GM21737 (cell line): ENCODE results near the gene PFKP.
A peak's percentile ranks its signal among the peaks of the same experiment; 100 is the strongest.

Experiments used
- ATAC-seq: cut with Tn5 transposase; IDR thresholded peaks from one replicate; pipeline ENCODE4 v1.9.1; 2021; ENCODE audit warnings: mild to moderate bottlenecking, moderate library complexity; ENCODE audit not compliant: unreplicated experiment

Gene PFKP

DNA sequence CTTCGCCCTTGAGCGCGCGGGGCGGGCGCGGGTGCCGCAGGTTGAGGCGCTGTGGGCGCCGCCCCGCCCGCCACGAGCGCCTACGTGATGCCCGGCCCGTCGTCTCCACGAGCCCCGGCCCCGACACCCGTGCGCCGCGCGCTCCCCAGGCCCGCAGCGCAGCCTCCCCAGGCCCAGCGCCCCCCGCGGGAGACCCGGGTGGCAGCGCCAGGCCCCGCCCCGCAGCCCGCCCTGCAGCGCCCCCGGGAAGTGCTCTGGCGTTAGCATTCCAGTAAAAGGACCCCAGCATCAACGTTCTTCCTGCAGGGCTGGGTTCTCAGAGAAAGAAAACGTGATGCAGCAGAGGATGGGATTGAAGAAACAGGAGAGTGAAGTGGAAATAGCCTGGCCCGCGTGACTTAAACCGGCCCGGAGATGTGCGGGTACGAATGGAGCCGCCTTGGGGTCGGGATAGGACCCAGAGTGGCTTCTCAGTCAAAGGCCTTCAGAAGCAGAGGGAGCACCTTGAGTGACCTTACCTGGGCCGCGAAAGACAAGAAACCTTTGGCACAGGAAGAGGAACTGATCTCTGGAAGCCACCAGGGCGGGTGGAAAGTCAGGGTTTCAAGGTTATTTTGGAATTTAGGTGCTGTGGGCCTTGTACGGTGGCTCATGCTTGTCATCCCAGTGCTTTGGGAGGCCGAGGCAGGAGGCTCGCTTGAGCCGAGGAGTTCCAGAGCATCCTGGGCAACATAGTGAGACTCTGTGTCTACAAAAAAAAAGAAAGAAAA is 1.8 kb downstream of the PFKP start:
- ATAC-seq: peak; percentile 35

DNA sequence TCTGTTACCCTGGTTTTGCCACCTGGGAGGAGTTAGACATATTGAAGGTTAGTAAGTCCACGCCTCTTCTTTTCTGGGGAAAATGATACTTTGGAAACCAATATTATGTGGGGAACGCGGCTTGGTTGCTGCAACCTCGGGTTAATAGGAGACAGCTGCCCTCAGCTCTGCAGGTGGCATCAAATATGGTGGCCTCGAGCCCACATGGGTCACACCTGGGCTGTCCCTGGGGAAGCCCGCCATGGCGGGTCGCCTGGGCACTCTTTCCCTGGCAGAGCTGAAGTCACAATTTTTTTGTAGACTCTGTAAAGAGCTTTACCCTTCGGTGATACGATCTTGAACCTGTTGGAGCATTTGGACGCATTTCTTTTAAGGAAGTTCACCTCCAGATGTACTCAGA is 2.5 kb downstream of the PFKP start:
- no peak for ATAC-seq

- no peak for ATAC-seq
These were observed 4.3 kb downstream of the PFKP start for GRCh38 chr10:3071405-3072198.

GRCh38 chr10:3072641-3073360 is 5.5 kb downstream of the PFKP start:
- ATAC-seq: no peak

DNA sequence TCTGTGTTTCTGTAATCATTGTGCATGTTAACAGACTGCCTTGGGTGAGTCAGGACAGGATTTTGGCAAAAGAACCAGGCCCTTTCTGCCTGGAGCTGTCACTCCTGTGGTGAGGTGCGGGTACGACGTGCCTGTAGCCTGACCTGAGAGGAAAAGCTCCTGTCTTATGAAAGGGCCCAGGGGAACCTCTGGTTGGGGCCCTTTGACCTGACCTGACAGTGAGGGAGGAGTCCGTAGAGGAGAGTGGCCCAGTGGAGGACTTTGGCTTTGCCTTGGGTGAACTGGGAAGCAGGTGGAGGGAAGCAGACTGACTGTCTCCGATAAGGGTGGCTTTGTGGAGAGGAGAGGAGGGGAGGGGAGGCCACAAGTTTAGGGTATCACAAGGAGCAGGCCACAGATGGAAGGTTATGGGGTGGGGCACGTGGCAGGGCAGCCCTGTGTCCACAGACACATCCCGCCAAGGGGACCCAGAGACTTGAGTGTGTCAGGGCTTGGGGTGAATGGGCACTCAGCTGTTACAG is 6.9 kb downstream of the PFKP start:
- no peak for ATAC-seq

- no peak for ATAC-seq
These were observed 7.7 kb downstream of the PFKP start for GRCh38 chr10:3074985-3075600.

DNA sequence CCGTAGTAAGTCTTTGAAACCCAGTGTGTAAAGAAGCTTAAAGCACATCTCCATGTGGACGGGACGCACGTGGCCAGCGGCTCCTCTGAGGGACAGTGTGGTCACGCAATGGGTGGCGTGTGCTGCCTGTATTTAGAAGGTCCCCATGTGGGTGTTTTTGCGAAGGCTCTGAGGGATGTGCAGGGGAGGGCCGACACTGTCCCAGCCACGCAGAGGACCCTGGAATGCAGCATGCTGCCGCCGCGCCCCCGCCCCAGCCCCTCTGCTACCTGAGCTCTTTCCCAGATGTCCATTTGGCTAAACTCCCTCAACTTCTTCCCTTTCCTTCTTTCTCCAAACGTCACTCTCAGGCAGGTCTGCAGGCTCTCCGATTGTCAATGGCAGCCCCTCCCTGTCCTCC is 8.8 kb downstream of the PFKP start:
- ATAC-seq: no peak

DNA sequence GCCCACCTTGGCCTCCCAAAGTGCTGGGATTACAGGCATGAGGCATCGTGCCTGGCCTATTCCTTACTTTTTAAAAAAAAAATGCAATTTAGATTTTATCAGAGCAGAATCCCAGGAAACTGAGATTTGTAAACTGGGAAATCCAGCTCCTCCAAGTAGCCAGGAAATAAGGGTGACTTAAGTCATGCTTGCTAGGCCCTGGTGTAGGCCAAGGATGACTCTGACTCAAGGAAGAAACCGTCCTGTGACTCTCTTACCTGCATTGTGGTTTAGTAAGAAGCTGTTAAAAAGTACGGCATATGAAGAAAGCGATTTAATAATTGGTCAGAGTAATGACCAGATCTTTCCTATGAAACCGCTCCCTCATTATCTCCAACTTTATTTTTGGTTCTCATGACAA is 10.2 kb downstream of the PFKP start:
- ATAC-seq: no peak

DNA sequence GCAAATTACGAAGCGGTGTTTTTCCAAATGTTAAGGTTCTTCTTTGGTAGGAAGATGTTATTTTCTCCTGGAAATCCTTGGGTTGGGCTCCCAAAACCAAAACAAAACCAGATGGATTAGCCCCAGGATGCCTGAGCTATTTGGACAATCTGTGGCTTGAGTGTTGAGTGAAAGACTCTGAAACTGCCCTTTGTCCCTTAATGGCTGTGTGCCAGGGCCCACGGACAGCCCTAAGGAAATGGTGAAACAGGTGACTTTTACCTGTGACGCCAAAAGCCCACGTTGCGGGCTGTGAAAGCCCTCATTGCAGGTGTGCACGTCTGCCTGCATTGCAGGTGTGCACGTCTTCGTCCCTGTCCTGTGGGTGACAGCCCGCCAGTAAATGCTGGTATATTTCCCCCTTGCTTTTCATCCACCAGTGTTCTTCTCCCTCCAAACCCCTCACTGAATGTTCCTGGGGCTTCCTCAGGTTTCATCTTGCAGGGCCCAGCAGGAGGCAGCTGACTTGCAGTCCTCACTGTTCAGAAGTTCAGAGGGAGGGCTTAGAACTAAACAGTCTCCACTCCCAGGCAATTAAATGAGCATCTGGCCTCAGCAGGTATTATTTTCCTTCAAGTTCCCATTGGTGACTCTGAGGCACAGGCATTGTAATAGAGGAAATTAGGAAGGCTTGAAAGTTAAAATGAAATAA is 10.7 kb downstream of the PFKP start:
- ATAC-seq: no peak

DNA sequence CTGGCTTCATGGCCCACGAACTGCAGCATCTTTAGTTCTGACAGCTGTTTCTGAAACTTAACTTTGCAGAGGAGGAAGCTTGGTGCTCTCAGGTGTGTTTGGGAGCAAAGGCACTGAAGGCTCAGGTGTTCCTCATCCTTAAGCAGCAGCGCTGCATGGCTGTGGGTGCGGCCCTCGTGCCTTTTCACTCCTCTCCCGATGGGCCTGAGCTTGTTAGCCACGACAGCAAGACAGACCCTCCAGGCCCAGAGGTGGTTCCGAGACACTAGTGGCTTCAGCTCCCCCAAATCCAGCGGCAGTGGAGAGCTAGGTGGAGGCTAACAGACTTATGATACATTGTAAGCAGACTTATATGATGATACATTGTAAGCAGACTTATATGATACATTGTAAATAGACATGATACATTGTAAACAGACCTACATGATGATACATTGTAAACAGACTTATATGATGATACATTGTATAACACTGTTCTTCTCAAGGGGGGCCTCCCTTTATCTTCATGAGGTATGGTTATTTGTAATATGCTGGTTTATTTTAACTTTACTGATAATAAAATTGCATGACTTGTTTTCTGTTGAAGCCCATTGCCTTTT is 14.1 kb downstream of the PFKP start:
- no peak for ATAC-seq

DNA sequence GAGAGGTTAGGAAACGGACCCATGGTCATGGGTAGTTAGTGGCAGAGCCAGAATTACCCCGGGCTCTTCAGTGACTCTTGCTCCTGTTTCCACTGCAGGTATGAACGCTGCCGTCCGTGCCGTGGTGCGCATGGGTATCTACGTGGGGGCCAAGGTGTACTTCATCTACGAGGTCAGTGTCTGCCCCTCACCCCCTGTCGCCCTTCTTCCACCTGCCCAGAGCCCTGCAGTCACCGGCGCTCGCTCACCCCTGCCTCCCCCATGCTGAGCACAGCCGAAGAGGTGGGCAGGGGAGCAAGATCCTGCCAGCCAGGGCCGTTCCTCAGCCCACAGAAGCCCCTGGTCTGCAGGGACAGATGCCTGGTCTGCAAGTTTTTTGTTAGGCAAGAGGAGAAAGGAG is 14.9 kb downstream of the PFKP start:
- ATAC-seq: no peak

GRCh38 chr10:3085785-3086567 is 18.6 kb downstream of the PFKP start:
- ATAC-seq: no peak

DNA sequence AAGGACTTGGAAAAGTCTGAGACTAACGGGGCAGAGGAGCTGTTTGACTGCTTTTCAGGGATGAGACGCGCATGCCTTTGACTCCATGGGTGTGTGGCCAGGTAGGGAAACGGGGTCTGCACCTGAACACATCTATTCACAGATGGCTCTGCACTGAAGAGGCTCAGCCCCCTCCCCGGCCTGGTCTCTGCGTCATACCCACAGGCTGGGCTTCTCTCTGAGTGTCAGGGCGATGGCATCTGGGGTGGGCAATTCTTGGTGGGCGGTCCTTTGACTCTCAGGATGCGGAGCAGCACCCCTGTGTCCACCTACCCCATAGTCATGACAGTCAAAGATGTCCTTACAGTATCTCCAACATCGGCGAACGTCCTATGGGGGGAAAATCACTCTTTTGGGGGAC is 23.0 kb downstream of the PFKP start:
- no peak for ATAC-seq

GRCh38 chr10:3090914-3091787 is 23.8 kb downstream of the PFKP start:
- ATAC-seq: no peak

- no peak for ATAC-seq
These were observed 24.6 kb downstream of the PFKP start for GRCh38 chr10:3091921-3092320.

DNA sequence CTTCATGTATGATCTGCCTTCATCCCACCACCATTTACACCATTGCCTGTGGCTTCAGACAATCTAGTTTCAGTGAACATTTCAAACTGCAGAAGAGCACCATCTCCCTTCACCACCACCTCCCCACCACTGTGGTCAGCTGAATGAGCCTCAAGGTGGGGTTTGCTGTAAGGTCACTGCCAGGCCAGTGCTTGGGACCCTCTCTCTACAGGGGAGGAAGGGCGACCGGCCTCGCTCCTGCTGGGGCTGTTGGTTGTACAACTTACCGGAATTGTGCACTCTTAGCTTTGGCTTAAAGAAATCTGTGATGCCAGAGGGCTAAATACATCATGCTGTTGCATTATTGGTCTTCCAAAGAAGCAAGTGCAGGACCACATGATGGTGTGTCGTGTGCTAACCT is 26.6 kb downstream of the PFKP start:
- no peak for ATAC-seq

DNA sequence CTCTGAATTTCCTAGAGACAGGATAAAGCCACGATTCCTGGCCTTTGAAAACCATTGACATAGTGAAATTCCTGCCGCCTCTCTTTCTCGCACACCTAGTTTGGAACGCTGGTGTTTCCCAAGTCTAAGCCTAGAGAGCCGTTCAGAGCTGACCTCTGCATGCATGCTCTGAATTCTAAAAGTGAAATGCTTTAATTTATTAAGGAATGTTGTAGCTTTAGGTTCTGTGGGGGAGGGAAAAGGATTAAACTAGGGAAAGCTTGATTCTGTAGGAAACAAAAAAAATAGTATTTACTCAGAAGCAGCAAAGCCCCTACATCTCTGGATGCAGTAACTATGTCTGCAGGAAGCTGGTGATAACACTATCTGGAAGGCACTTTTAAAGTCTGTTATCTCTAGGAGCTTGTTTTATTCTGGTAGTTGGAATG is 27.3 kb downstream of the PFKP start:
- no peak for ATAC-seq
